Gastrocnemius medialis (tissue), 4 donors: Measurements from ENCODE around the gene PYDC1. TPM values are rescaled to one million over a fixed set of nuclear protein-coding genes. Genes with fewer than 3 reads are reported as not detected.

ENCODE experiments used
- ATAC-seq, 2 donors: fragments of 150-250 bp; one replicate each; pipeline ENCODE4 v1.9.1; 2016
- DNase-seq, 2 donors: peaks; one replicate each; pipeline ENCODE4 v3.0.0-alpha.2; 2019
- H3K27ac ChIP-seq, 4 donors: fragments of 200-600 bp; sonication (generic); 1 replicate in 1 of 4; 2 replicates in 3 of 4; pipeline ENCODE4 v1.5.1; 2016 to 2018; ENCODE audit warnings: mild to moderate bottlenecking in 2 of 4, moderate library complexity in 1 of 4
- H3K27me3 ChIP-seq, 3 donors: fragments of 200-600 bp; sonication (generic) in 2 of 3; 1 replicate in 1 of 3; 2 replicates in 2 of 3; pipeline versions ENCODE4 v1.5.1 to v1.6.0; 2016 to 2019; ENCODE audit warnings: mild to moderate bottlenecking in 1 of 3, moderate library complexity in 1 of 3
- H3K36me3 ChIP-seq, 2 donors: fragments of 200-600 bp; sonication (generic) in 1 of 2; one replicate each; pipeline ENCODE4 v1.5.1; 2017 to 2018
- H3K4me1 ChIP-seq, 2 donors: fragments of 200-600 bp; sonication (generic) in 1 of 2; one replicate each; pipeline ENCODE4 v1.5.1; 2016 to 2017; ENCODE audit warnings: mild to moderate bottlenecking in 2 of 2
- H3K4me3 ChIP-seq, 4 donors: fragments of 200-600 bp; sonication (generic) in 3 of 4; 1 replicate in 1 of 4; 2 replicates in 3 of 4; pipeline ENCODE4 v1.5.1; 2016 to 2019; ENCODE audit warnings: mild to moderate bottlenecking in 2 of 4
- H3K9me3 ChIP-seq, 3 donors: fragments of 200-600 bp; sonication (generic) in 2 of 3; 1 replicate in 1 of 3; 2 replicates in 2 of 3; pipeline ENCODE4 v1.5.1; 2016 to 2019
- POLR2A ChIP-seq, 2 donors: fragments of 450-650 bp; IDR thresholded peaks; one replicate each; pipeline ENCODE4 v1.6.1; 2017; ENCODE audit warnings: antibody characterized with exemption in 2 of 2, mild to moderate bottlenecking in 2 of 2, moderate library complexity in 2 of 2
- in situ Hi-C, 4 donors: fragments of 200-750 bp; cut with MboI; loops; one replicate each; pipeline versions ENCODE4 v1.15.0 to v1.8.0; 2017; ENCODE audit warnings: low sequenced_read_pairs in 4 of 4
- intact Hi-C: fragments of 100-400 bp; cut with DNase I; formaldehyde crosslinking; loops from one replicate; pipeline ENCODE4 v1.15.1; 2023; ENCODE audit warnings: low total_unique reads
- total RNA-seq, 4 donors: library from RNA; depleted of rRNA; stranded (reverse); fragments of >200 nt; gene quantifications; one replicate each; pipeline versions ENCODE4 v1.1.0 to v1.2.3, GENCODE V29; 2016
- TF ChIP-seq, protein P1 (sequence below), 5 experiments: fragments of 450-650 bp in 3 of 5; fragments of 200-600 bp in 2 of 5; sonication (generic) in 2 of 5; IDR thresholded peaks in 4 of 5; conservative IDR thresholded peaks in 1 of 5; 1 replicate in 4 of 5; 2 replicates in 1 of 5; pipeline ENCODE4 v1.5.1; 2016 to 2019; ENCODE audit warnings: antibody characterized with exemption in 5 of 5, mild to moderate bottlenecking in 3 of 5, moderate library complexity in 3 of 5

Gene PYDC1
- total RNA-seq, 4 donors from 2014 or later, result not detected

DNA sequence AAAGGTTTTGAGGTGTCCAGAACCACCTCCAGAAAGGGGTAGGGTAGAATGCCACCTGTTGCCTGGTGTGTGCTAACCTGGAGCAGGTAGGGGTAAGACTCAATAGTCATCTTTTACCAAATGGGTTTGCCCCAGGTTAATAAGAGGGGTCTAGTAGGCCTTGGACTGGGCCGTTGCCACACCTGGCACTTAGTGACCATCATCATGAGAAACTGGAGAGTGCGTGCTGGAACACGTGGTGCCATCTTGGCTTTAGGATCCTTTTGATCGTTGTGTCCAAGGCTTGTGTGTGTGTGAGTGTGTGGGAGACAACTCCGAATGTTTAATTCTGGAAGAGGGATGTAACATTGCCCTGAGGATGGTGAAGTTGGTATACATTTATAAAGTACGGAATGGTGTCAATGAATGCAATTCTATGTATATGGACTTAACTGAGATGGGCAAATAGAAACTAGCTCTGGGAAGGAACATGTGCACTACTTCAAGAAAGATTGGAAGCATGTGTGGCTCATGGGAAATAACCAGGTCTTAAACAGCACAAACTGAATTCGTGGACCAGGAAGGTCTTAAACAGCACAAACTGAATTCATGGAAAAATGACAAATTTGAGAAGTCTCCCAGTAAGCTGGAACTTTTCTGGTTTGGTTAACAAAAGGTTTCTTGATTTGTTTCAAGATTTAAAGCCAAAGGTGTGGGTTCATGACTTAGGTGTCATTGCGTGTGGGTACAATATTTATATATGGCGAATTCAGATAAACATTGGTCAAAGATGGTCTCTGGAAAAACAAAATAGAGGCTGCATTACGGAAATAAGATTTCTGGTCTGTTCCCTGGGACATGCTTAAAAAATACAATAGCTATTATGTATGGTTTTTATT, 29.8 kb downstream of the PYDC1 start:
- in situ Hi-C loops, result loop anchor here in 2 of 4 donors (10.0 to 25.0 kb wide), 2 partner anchors 258 to 675 kb away; partner anchors contain the start of genes ZNF267 (in 2 of the 2) and ZNF843 (in 1 of the 2)
- intact Hi-C loops, result no loop called here
- DNase-seq, result no peak
- no peak for ATAC-seq
- H3K9me3 ChIP-seq, result no peaks in the 10 kb centered on the region
- TF ChIP-seq POLR2A (IDR thresholded peaks at IDR 0.05), result no peak
- TF ChIP-seq, protein P1, sequence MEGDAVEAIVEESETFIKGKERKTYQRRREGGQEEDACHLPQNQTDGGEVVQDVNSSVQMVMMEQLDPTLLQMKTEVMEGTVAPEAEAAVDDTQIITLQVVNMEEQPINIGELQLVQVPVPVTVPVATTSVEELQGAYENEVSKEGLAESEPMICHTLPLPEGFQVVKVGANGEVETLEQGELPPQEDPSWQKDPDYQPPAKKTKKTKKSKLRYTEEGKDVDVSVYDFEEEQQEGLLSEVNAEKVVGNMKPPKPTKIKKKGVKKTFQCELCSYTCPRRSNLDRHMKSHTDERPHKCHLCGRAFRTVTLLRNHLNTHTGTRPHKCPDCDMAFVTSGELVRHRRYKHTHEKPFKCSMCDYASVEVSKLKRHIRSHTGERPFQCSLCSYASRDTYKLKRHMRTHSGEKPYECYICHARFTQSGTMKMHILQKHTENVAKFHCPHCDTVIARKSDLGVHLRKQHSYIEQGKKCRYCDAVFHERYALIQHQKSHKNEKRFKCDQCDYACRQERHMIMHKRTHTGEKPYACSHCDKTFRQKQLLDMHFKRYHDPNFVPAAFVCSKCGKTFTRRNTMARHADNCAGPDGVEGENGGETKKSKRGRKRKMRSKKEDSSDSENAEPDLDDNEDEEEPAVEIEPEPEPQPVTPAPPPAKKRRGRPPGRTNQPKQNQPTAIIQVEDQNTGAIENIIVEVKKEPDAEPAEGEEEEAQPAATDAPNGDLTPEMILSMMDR (IDR thresholded peaks at IDR 0.05 in 4 of 5, conservative IDR thresholded peaks at IDR 0.05 in 1 of 5), result no peak
- H3K27ac ChIP-seq, result peak overlapping the region in 1 of 4 donors; percentile 38
- H3K4me1 ChIP-seq, result peaks cover 22 to 34% of the 10 kb centered on the region in 2 donors
- peaks cover 2 to 100% of the 10 kb centered on the region in 2 donors for H3K36me3 ChIP-seq
- H3K27me3 ChIP-seq, result no peaks in the 10 kb centered on the region
- no peak overlapping the region for H3K4me3 ChIP-seq

DNA sequence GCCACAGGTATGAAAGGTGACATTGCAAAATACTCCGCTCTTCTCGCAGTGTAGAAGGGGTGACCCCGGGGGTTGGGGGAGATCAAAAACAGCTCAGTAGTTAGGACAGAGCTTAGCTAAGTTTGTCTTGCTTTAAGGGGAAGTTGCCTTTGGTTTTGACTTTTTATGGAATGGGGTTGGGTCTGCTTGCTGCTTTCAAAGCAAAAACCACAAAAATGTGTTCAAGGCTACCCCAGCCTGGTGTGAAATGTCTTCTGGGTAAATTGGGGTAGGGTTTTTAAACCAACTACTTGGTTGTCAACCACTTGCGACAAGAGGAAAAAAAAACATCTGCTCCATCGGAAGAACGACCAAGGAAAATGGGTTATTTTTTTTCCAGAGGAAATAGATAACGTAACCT, 30.8 kb downstream of the PYDC1 start:
- no peaks in the 10 kb centered on the region for H3K27me3 ChIP-seq
- TF ChIP-seq, protein P1 (IDR thresholded peaks at IDR 0.05 in 4 of 5, conservative IDR thresholded peaks at IDR 0.05 in 1 of 5), result no peak
- TF ChIP-seq POLR2A (IDR thresholded peaks at IDR 0.05), result no peak
- peaks cover 32 to 43% of the 10 kb centered on the region in 2 donors for H3K4me1 ChIP-seq
- no peaks in the 10 kb centered on the region for H3K9me3 ChIP-seq
- no peak for DNase-seq
- in situ Hi-C loops (loop anchor here in 2 of 4 donors (10.0 to 25.0 kb wide), 2 partner anchors 259 to 676 kb away; partner anchors contain the start of genes ZNF267 (in 2 of the 2) and ZNF843 (in 1 of the 2)), intact Hi-C loops (no loop called here)
- peaks cover 2 to 90% of the 10 kb centered on the region in 2 donors for H3K36me3 ChIP-seq
- no peak overlapping the region for H3K4me3 ChIP-seq
- H3K27ac ChIP-seq, result no peak overlapping the region
- no peak for ATAC-seq

DNA sequence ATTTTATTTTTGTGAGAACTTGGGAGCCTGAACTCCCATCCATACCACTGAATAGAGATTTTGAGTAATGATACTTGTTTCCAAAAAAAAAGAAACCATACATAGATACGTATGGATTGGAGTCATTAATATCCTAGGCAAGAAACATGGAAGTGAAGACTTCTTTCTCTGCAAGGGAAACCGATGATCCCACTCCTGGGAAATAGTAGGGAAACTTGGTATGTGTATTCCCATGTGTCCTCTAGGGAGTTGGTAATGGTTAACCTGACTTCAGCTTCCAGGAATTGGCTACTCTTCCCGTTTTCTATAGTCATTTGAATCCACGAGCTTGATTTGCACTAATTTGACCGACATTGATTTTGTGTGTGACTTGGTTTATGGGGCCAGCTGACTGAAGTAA, 31.6 kb downstream of the PYDC1 start:
- intact Hi-C loops, result no loop called here
- Histone ChIP-seq H3K4me1 (peaks cover 32 to 46% of the 10 kb centered on the region in 2 donors), H3K27ac (no peak overlapping the region), H3K9me3 (no peaks in the 10 kb centered on the region), H3K36me3 (peaks cover 2 to 82% of the 10 kb centered on the region in 2 donors), H3K4me3 (no peak overlapping the region), H3K27me3 (no peaks in the 10 kb centered on the region)
- DNase-seq, result no peak
- no peak for ATAC-seq
- in situ Hi-C loops, result loop anchor here in 2 of 4 donors (10.0 to 25.0 kb wide), 2 partner anchors 259 to 677 kb away; partner anchors contain the start of genes ZNF267 (in 2 of the 2) and ZNF843 (in 1 of the 2)
- TF ChIP-seq, protein P1 (IDR thresholded peaks at IDR 0.05 in 4 of 5, conservative IDR thresholded peaks at IDR 0.05 in 1 of 5), result no peak
- TF ChIP-seq POLR2A (IDR thresholded peaks at IDR 0.05), result no peak

DNA sequence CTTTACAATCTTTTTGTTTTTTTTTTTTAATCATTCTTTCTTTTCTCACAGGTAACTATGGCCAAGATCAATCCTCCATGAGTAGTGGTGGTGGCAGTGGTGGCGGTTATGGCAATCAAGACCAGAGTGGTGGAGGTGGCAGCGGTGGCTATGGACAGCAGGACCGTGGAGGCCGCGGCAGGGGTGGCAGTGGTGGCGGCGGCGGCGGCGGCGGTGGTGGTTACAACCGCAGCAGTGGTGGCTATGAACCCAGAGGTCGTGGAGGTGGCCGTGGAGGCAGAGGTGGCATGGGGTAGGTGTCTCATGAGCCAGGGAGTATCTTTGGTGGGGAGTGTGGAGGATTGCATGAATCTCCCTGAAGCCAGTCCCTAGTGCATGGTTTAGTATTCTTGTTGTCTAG, 32.0 kb downstream of the PYDC1 start:
- H3K9me3 ChIP-seq, result no peaks in the 10 kb centered on the region
- H3K27ac ChIP-seq, result no peak overlapping the region
- H3K36me3 ChIP-seq, result peaks cover 2 to 77% of the 10 kb centered on the region in 2 donors
- in situ Hi-C loops, result loop anchor here in 2 of 4 donors (10.0 to 25.0 kb wide), 2 partner anchors 260 to 677 kb away; partner anchors contain the start of genes ZNF267 (in 2 of the 2) and ZNF843 (in 1 of the 2)
- no peak overlapping the region for H3K4me3 ChIP-seq
- no peak for ATAC-seq
- TF ChIP-seq POLR2A (IDR thresholded peaks at IDR 0.05), result no peak
- TF ChIP-seq, protein P1 (IDR thresholded peaks at IDR 0.05 in 4 of 5, conservative IDR thresholded peaks at IDR 0.05 in 1 of 5), result no peak
- peaks cover 32 to 46% of the 10 kb centered on the region in 2 donors for H3K4me1 ChIP-seq
- DNase-seq, result no peak
- no peaks in the 10 kb centered on the region for H3K27me3 ChIP-seq
- intact Hi-C loops, result loop anchor here (5.0 kb wide), 1 partner anchor 438 kb away; the partner anchor contains the start of gene PHKG2
